PFSK-1 (cell line): ENCODE measurements around the gene DET1.

Source experiments
- FOXP2 ChIP-seq: optimal IDR thresholded peaks from 2 replicates; pipeline ENCODE3; 2011; ENCODE audit warnings: borderline replicate concordance, control low read depth, inconsistent platforms; ENCODE audit not compliant: insufficient read depth; ENCODE audit errors: extremely low read length, extremely low read depth
- POLR2AphosphoS5 ChIP-seq: IDR thresholded peaks from 2 replicates; pipeline ENCODE4 v1.6.1; 2012; ENCODE audit warnings: low read depth, mild to moderate bottlenecking, control low read depth, low read length, moderate library complexity
- REST ChIP-seq, 2 experiments: IDR thresholded peaks; 2 replicates each; pipeline versions ENCODE4 v1.6.1 to v1.8.0; 2011 to 2012; ENCODE audit warnings: low read depth in 2 of 2, low read length in 2 of 2, control low read depth in 1 of 2, inconsistent platforms in 1 of 2, mild to moderate bottlenecking in 1 of 2, moderate library complexity in 1 of 2; ENCODE audit not compliant: insufficient read depth in 1 of 2
- SIN3A ChIP-seq: IDR thresholded peaks from 2 replicates; pipeline ENCODE4 v1.6.1; 2012; ENCODE audit warnings: mild to moderate bottlenecking, low read length, moderate library complexity, borderline replicate concordance; ENCODE audit not compliant: insufficient read depth
- TAF1 ChIP-seq: IDR thresholded peaks from 2 replicates; pipeline ENCODE4 v1.6.1; 2012; ENCODE audit warnings: low read length, control low read depth, borderline replicate concordance; ENCODE audit not compliant: insufficient read depth

GRCh38 chr15:88489321-88489720 is 57.2 kb downstream of the DET1 start:
- no peak for TF ChIP-seq POLR2AphosphoS5
- TF ChIP-seq REST (IDR thresholded peaks at IDR 0.05; ENCODE audit: insufficient read depth in 1 of 2, low read depth in 2 of 2, low read length in 2 of 2) = peak; percentile 58 to 82; a peak in 3 of 4 replicates
- TF ChIP-seq SIN3A = no peak
- TF ChIP-seq TAF1 = no peak
- TF ChIP-seq FOXP2 = no peak
